WTC11 (cell line): ENCODE measurements around the gene EFNA5. TPM values are rescaled to one million over a fixed set of nuclear protein-coding genes. Genes with fewer than 3 reads are reported as not detected.

Experiments used
- ATAC-seq: fragments of 200-7000 bp; cut with Tn5 transposase; 2 replicates; pipeline ENCODE4 v1.10.0; 2021; ENCODE audit warnings: mild to moderate bottlenecking, moderate library complexity
- CTCF ChIA-PET: fragments of 300-600 bp; sonication (Branson Sonifier 250); formaldehyde crosslinking; loops from one replicate; lab custom pipeline; 2021; ENCODE audit warnings: antibody characterized with exemption; lab: Charles Lee
- POLR2A ChIA-PET: fragments of 350-600 bp; sonication (Branson Sonifier 250); formaldehyde crosslinking; loops from one replicate; lab custom pipeline; 2021; ENCODE audit warnings: antibody characterized with exemption; lab: Charles Lee
- DNase-seq: peaks from one replicate; pipeline ENCODE4 v3.0.0; 2021; ENCODE audit warnings: low spot score
- H3K27ac Mint-ChIP-seq: 2 replicates; pipeline ENCODE4 v1.8.0; 2021; ENCODE audit warnings: mixed read lengths
- H3K27me3 Mint-ChIP-seq: 2 replicates; pipeline ENCODE4 v1.8.0; 2021; ENCODE audit warnings: low read depth, mild to moderate bottlenecking, moderate library complexity, mixed read lengths
- H3K36me3 Mint-ChIP-seq: 2 replicates; pipeline ENCODE4 v1.8.0; 2021; ENCODE audit warnings: mixed read lengths
- H3K4me1 Mint-ChIP-seq: 2 replicates; pipeline ENCODE4 v1.8.0; 2022; ENCODE audit warnings: mixed read lengths
- H3K4me3 Mint-ChIP-seq: 2 replicates; pipeline ENCODE4 v1.8.0; 2021; ENCODE audit warnings: mild to moderate bottlenecking, moderate library complexity, mixed read lengths
- H3K9me3 Mint-ChIP-seq: 2 replicates; pipeline ENCODE4 v1.8.0; 2021; ENCODE audit warnings: mixed read lengths
- CREM ChIP-seq: sonication (generic); formaldehyde crosslinking; IDR thresholded peaks from 2 replicates; pipeline ENCODE4 v1.8.1; 2022; ENCODE audit warnings: mild to moderate bottlenecking, missing genetic modification reagents, moderate library complexity
- E2F4 ChIP-seq: sonication (generic); formaldehyde crosslinking; IDR thresholded peaks from 2 replicates; pipeline ENCODE4 v1.8.1; 2022; ENCODE audit warnings: low read depth, mild to moderate bottlenecking, moderate library complexity, missing genetic modification reagents, borderline replicate concordance
- ELF4 ChIP-seq: sonication (generic); formaldehyde crosslinking; IDR thresholded peaks from 2 replicates; pipeline ENCODE4 v1.8.1; 2022; ENCODE audit warnings: low read depth, mild to moderate bottlenecking, moderate library complexity, missing genetic modification reagents
- ESRRA ChIP-seq: sonication (generic); formaldehyde crosslinking; IDR thresholded peaks from 2 replicates; pipeline ENCODE4 v1.8.1; 2022; ENCODE audit warnings: mild to moderate bottlenecking, missing genetic modification reagents, borderline replicate concordance
- GABPB1 ChIP-seq: sonication (generic); formaldehyde crosslinking; IDR thresholded peaks from 2 replicates; pipeline ENCODE4 v1.8.1; 2023; ENCODE audit warnings: mild to moderate bottlenecking, missing genetic modification reagents
- GRHL2 ChIP-seq: fragments of 250-450 bp; sonication (Bioruptor Pico); IDR thresholded peaks from 2 replicates; pipeline ENCODE4 v1.8.0; 2022; ENCODE audit warnings: mild to moderate bottlenecking, moderate library complexity; ENCODE audit not compliant: insufficient replicate concordance, severe bottlenecking
- HMGA2 ChIP-seq: fragments of 250-450 bp; sonication (Bioruptor Pico); IDR thresholded peaks from 2 replicates; pipeline ENCODE4 v1.4.0; 2021; ENCODE audit warnings: mild to moderate bottlenecking, moderate library complexity
- HMGXB4 ChIP-seq: sonication (generic); formaldehyde crosslinking; IDR thresholded peaks from 2 replicates; pipeline ENCODE4 v1.8.1; 2023; ENCODE audit warnings: mild to moderate bottlenecking, moderate library complexity, missing genetic modification reagents
- JAZF1 ChIP-seq: fragments of 250-450 bp; sonication (Bioruptor Pico); IDR thresholded peaks from 2 replicates; pipeline ENCODE4 v1.9.0; 2021; ENCODE audit warnings: moderate library complexity, mild to moderate bottlenecking, inconsistent platforms
- MAX ChIP-seq: sonication (generic); formaldehyde crosslinking; IDR thresholded peaks from 2 replicates; pipeline ENCODE4 v1.8.0; 2022; ENCODE audit warnings: mild to moderate bottlenecking, missing genetic modification reagents
- MYBL2 ChIP-seq: sonication (generic); formaldehyde crosslinking; IDR thresholded peaks from 2 replicates; pipeline ENCODE4 v1.8.1; 2023; ENCODE audit warnings: mild to moderate bottlenecking, moderate library complexity, missing genetic modification reagents
- NFATC4 ChIP-seq: fragments of 250-450 bp; sonication (Bioruptor Pico); IDR thresholded peaks from 2 replicates; pipeline ENCODE4 v1.9.0; 2021; ENCODE audit warnings: mild to moderate bottlenecking
- SP1 ChIP-seq: sonication (generic); formaldehyde crosslinking; conservative IDR thresholded peaks from 2 replicates; pipeline ENCODE4 v1.8.1; 2022; ENCODE audit warnings: missing genetic modification reagents
- ZNF263 ChIP-seq: sonication (generic); formaldehyde crosslinking; IDR thresholded peaks from 2 replicates; pipeline ENCODE4 v1.8.1; 2022; ENCODE audit warnings: low read depth, mild to moderate bottlenecking, moderate library complexity, missing genetic modification reagents
- ZNF423 ChIP-seq: fragments of 250-450 bp; sonication (Bioruptor Pico); IDR thresholded peaks from 2 replicates; pipeline ENCODE4 v2.1.2; 2022; ENCODE audit warnings: mild to moderate bottlenecking, moderate library complexity
- total RNA-seq: library from RNA; stranded (reverse); gene quantifications from 3 replicates; pipeline ENCODE4 v1.2.3, GENCODE V29; 2021
- TF ChIP-seq, protein P1 (sequence below): sonication (generic); formaldehyde crosslinking; IDR thresholded peaks from 2 replicates; pipeline ENCODE4 v1.8.0; 2023; ENCODE audit warnings: missing genetic modification reagents, mild to moderate bottlenecking, borderline replicate concordance
- TF ChIP-seq, protein P2 (sequence below): sonication (generic); formaldehyde crosslinking; IDR thresholded peaks from 2 replicates; pipeline ENCODE4 v1.8.0; 2023; ENCODE audit warnings: missing genetic modification reagents
- TF ChIP-seq, protein P3 (sequence below): sonication (generic); formaldehyde crosslinking; IDR thresholded peaks from 2 replicates; pipeline ENCODE4 v1.8.1; 2022; ENCODE audit warnings: low read depth, missing genetic modification reagents, borderline replicate concordance
- TF ChIP-seq, protein P4 (sequence below): sonication (generic); formaldehyde crosslinking; IDR thresholded peaks from 2 replicates; pipeline ENCODE4 v1.8.0; 2022; ENCODE audit warnings: mild to moderate bottlenecking, missing genetic modification reagents
- TF ChIP-seq, protein P5 (sequence below): sonication (generic); formaldehyde crosslinking; IDR thresholded peaks from 2 replicates; pipeline ENCODE4 v1.8.1; 2023; ENCODE audit warnings: mild to moderate bottlenecking, missing genetic modification reagents, moderate library complexity

Gene EFNA5
- total RNA-seq, 1 experiment from 2014 or later, result 17.4 TPM

- no peaks in the 10 kb centered on the region for H3K36me3 Mint-ChIP-seq
- H3K4me3 Mint-ChIP-seq, result no peak overlapping the region
- ATAC-seq (no peak), DNase-seq (no peak)
- no peak for TF ChIP-seq NFATC4 (CRISPR knock-in tag)
- TF ChIP-seq, protein P1, sequence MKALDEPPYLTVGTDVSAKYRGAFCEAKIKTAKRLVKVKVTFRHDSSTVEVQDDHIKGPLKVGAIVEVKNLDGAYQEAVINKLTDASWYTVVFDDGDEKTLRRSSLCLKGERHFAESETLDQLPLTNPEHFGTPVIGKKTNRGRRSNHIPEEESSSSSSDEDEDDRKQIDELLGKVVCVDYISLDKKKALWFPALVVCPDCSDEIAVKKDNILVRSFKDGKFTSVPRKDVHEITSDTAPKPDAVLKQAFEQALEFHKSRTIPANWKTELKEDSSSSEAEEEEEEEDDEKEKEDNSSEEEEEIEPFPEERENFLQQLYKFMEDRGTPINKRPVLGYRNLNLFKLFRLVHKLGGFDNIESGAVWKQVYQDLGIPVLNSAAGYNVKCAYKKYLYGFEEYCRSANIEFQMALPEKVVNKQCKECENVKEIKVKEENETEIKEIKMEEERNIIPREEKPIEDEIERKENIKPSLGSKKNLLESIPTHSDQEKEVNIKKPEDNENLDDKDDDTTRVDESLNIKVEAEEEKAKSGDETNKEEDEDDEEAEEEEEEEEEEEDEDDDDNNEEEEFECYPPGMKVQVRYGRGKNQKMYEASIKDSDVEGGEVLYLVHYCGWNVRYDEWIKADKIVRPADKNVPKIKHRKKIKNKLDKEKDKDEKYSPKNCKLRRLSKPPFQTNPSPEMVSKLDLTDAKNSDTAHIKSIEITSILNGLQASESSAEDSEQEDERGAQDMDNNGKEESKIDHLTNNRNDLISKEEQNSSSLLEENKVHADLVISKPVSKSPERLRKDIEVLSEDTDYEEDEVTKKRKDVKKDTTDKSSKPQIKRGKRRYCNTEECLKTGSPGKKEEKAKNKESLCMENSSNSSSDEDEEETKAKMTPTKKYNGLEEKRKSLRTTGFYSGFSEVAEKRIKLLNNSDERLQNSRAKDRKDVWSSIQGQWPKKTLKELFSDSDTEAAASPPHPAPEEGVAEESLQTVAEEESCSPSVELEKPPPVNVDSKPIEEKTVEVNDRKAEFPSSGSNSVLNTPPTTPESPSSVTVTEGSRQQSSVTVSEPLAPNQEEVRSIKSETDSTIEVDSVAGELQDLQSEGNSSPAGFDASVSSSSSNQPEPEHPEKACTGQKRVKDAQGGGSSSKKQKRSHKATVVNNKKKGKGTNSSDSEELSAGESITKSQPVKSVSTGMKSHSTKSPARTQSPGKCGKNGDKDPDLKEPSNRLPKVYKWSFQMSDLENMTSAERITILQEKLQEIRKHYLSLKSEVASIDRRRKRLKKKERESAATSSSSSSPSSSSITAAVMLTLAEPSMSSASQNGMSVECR (CRISPR knock-in tag), result no peak
- no peak for TF ChIP-seq HMGXB4 (CRISPR knock-in tag)
- no peak for TF ChIP-seq GRHL2
- TF ChIP-seq SP1 (CRISPR knock-in tag), result no peak
- TF ChIP-seq, protein P2, sequence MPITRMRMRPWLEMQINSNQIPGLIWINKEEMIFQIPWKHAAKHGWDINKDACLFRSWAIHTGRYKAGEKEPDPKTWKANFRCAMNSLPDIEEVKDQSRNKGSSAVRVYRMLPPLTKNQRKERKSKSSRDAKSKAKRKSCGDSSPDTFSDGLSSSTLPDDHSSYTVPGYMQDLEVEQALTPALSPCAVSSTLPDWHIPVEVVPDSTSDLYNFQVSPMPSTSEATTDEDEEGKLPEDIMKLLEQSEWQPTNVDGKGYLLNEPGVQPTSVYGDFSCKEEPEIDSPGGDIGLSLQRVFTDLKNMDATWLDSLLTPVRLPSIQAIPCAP, result no peak
- TF ChIP-seq JAZF1, result no peak
- no peak for TF ChIP-seq E2F4 (CRISPR knock-in tag)
- TF ChIP-seq, protein P3, sequence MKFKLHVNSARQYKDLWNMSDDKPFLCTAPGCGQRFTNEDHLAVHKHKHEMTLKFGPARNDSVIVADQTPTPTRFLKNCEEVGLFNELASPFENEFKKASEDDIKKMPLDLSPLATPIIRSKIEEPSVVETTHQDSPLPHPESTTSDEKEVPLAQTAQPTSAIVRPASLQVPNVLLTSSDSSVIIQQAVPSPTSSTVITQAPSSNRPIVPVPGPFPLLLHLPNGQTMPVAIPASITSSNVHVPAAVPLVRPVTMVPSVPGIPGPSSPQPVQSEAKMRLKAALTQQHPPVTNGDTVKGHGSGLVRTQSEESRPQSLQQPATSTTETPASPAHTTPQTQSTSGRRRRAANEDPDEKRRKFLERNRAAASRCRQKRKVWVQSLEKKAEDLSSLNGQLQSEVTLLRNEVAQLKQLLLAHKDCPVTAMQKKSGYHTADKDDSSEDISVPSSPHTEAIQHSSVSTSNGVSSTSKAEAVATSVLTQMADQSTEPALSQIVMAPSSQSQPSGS (CRISPR knock-in tag), result no peak
- no peak for TF ChIP-seq ESRRA (CRISPR knock-in tag)
- TF ChIP-seq HMGA2 (CRISPR knock-in tag), result no peak
- TF ChIP-seq GABPB1 (CRISPR knock-in tag), result no peak
- TF ChIP-seq MYBL2 (CRISPR knock-in tag), result no peak
- no peak for TF ChIP-seq ELF4
- no peak for TF ChIP-seq ZNF423
- TF ChIP-seq CREM (CRISPR knock-in tag), result no peak
- TF ChIP-seq ZNF263 (CRISPR knock-in tag), result no peak
- TF ChIP-seq, protein P4, sequence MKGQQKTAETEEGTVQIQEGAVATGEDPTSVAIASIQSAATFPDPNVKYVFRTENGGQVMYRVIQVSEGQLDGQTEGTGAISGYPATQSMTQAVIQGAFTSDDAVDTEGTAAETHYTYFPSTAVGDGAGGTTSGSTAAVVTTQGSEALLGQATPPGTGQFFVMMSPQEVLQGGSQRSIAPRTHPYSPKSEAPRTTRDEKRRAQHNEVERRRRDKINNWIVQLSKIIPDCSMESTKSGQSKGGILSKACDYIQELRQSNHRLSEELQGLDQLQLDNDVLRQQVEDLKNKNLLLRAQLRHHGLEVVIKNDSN (CRISPR knock-in tag), result no peak
- TF ChIP-seq MAX (CRISPR knock-in tag), result no peak
- TF ChIP-seq, protein P5, sequence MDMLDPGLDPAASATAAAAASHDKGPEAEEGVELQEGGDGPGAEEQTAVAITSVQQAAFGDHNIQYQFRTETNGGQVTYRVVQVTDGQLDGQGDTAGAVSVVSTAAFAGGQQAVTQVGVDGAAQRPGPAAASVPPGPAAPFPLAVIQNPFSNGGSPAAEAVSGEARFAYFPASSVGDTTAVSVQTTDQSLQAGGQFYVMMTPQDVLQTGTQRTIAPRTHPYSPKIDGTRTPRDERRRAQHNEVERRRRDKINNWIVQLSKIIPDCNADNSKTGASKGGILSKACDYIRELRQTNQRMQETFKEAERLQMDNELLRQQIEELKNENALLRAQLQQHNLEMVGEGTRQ (CRISPR knock-in tag), result no peak
- H3K4me1 Mint-ChIP-seq, result peaks cover 77% of the 10 kb centered on the region
- H3K9me3 Mint-ChIP-seq, result no peaks in the 10 kb centered on the region
- peaks cover 18% of the 10 kb centered on the region for H3K27me3 Mint-ChIP-seq
- ChIA-PET CTCF (no interaction called here), POLR2A (no interaction called here)
- H3K27ac Mint-ChIP-seq, result no peak overlapping the region
Measured at GRCh38 chr5:107398703-107399102, 272.0 kb downstream of the EFNA5 start.
